Activated T-cell treated with anti-CD3 and anti-CD28 coated beads for 24 hours (primary cell): ENCODE data around the gene PTGR1.
A peak's percentile ranks its signal among the peaks of the same experiment; 100 is the strongest.
"Not testable (repeated sequence)": the region's sequence is repeated elsewhere in the genome, so short reads cannot be mapped to it uniquely, and the experiment has no call there.

Experiments
- DNase-seq: peaks from one replicate; pipeline ENCODE4 v3.0.0-alpha.2; 2020; ENCODE audit warnings: low read depth

PTGR1 gene

DNA sequence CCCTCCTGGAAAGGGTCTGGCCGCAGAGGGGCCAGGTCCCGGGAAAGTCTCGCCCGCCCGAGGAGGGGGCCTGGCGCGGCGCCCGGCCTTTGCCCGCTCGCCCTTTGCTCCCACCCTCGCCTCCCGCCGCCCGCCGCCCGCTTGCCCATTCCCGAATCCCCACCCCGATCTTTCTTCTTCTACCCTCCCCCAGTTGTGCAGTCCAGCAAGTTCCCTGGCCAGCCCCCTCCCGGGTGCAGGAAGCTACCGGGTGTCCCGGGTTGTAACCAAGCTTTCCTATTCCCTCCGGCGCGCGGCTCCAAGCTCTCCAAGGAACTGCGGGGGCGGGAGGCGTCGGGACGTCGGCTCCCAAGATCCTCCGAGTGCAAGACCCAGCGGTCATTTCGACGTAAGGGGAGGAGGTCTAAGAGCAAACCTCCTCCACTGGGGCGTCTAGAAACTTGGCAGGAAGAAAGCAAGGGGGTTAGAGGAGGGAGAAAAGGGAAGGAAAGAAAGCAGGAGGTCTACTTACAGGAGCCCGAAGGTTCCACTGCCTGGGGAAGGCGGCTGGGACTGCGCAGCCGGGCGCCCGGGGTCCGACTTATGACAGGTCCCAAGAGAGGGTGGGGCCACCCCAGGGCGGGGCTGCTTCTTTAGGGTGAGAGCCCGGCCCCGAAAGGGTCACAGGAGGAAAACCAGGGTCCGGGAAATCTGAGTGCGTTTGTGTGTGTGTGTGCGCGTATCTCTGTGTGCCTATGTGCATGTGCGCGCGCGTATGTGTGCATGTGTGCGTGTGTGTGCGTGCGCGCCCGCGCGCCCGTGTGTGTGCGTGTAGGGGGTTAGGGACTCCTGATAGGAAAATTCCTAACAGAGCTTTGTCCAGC lies at the start of gene PTGR1:
Gene PTGR1 (minus strand): TSS at position 556 of the 863 bp plus-strand sequence. CDS start 2,225 bp downstream, outside the sequence.
- no peak for DNase-seq

DNA sequence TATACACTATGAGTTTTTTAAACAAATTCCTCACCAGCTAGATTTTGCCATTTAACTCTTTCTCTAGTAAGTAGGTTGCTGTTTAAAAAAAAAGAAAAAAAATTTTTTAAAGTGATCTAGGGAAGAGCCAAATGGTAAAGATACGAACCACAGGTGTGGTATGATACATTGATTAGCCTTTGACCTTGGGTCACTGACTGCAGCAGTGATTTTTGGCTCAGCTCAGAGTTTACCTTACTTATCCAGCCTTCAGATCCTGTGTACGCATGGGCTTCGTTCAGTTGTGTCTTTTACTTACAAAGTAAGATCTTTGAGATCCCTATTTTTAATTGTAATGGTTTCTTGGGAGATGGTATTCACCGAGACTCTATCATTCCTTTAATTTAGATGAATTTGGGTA lies 49.6 kb upstream of the PTGR1 start:
- no peak for DNase-seq

DNA sequence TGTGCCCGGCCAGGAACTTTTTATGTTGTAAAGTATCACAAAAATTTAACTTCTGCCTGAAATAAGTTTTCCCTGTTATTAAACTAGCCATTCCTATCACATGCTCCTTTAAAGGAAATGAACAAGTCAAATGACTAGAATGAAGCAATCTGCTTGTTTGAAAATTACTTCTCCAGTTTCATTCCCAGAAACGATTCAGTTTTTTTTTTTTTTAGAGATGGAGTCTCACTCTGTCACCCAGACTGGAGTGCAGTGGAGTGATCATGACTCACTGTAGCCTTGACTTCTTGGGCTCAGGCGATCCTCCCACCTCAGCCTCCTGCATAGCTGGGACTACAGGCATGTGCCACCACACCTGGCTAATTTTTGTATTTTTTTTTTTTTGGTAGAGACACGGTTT lies 48.6 kb upstream of the PTGR1 start:
- DNase-seq, result no peak

DNA sequence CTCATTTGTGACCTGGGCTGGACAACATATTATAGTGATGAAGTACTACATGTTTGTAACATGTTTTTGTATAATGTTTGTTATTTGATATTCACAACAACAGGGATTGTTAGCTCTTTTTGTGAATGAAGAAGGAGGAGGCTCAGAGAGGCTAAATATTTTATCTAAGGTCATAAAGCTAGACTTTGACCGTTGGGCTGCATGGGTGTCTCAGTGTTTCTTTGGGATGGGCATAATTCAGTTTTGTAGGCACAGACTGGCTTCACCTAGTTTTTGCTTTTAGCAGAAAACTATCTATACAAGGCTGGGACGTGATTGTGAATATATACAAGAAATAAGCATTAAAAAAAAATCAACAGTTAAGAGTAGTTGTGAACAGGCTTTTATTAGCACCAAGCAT lies 47.0 kb upstream of the PTGR1 start:
- DNase-seq, result no peak

DNA sequence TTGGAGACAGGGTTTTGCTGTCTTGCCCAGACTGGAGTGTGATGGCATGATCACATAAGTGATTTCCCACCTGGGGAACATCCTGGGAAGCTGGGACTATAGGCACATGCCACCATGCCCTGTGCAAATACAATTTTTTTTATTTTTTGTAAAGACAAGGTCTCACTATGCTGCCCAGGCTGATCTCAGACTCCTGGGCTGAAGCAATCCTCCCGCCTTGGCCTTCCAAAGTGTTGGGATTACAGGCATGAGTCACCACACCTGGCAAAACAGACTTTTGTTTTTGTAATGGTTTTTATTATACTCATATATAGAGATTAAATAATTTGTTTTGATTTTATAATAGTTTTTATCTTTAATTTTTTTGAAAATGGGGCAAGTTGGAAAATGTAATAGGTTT lies 46.4 kb upstream of the PTGR1 start:
- no peak for DNase-seq

DNA sequence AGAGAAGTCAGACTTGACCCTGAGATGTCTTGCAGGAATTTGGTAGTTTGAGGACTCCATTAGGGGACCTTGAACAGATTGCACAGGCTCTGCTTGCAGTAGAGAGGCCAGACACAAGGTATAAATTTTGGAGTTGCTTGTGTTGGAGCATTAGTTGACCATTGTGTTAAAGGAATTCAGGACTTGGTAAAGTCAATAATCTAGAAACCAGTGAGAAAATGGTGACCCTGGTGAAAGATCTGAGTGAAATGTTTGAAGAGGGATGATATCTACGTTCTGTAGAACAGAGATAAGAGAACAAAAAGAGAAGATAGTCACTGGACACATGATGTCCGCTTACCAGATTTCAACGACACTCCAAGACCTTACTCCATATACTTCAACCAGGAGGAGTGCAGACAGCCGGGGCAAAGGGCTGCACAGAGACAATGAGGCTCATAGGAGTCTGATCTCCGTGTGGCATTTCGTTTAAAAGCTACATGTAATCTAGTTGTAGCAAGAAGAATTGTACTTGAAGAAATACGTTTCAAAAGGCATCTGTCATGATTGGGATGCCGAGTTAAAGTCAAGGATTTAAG lies 44.8 kb upstream of the PTGR1 start:
- no peak for DNase-seq

DNA sequence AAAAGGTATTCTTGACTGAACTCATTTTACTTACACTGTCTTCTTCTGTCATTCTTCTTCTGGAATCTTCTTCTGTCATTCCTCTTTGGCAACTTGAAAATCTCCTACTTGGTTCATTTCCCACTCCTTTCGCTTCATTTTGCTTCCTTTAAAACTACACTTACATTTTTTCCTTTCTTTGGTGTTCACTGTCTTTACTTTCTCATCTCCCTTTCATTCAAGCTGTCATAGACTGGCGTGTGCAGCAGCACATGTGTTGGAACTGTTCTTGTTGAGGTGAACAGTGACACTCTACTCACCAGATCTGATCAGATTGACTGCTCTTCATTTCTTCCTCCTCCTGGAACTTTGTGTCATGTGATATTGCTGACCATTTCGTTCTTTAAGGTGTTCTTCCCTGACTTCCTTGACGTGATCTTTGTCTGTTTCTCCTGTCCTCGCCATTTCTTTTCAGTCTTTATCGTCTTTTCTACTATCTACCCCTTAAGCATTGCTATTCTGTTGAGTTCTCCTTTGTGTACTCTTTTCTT lies 38.0 kb upstream of the PTGR1 start:
- DNase-seq, result no peak

DNA sequence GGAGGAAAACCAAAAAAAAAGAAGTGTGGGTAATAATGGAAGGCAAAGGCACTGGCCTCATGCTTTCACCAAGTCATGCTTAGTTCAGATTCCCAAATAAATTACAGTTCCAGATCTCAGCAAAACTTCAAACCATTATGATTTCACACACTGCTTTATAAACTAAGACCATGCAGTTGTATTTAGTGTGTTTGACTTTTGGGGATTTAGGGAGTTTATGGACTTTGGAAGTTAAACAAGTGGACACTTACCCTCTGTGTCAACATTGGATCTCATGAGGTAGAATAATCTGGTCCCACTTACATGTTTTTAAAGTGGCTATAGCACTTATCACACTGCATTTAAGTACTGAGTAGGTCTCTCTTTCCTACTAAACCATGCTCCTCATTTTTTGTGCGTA lies 35.4 kb upstream of the PTGR1 start:
- no peak for DNase-seq

DNA sequence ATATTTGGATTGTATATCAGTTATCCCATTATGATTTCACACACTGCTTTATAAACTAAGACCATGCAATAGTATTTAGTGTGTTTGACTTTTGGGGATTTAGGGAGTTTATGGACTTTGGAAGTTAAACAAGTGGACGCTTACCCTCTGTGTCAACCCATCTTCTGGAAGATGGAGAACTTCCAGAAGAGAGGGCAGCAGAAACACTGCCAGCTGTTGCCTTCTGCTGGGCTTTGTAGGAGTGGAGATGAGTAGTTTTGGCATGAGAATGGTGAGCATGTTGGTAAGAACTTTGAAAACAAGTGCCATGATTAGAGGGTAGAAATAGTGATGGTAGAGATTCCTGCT lies 33.9 kb upstream of the PTGR1 start:
- no peak for DNase-seq

DNA sequence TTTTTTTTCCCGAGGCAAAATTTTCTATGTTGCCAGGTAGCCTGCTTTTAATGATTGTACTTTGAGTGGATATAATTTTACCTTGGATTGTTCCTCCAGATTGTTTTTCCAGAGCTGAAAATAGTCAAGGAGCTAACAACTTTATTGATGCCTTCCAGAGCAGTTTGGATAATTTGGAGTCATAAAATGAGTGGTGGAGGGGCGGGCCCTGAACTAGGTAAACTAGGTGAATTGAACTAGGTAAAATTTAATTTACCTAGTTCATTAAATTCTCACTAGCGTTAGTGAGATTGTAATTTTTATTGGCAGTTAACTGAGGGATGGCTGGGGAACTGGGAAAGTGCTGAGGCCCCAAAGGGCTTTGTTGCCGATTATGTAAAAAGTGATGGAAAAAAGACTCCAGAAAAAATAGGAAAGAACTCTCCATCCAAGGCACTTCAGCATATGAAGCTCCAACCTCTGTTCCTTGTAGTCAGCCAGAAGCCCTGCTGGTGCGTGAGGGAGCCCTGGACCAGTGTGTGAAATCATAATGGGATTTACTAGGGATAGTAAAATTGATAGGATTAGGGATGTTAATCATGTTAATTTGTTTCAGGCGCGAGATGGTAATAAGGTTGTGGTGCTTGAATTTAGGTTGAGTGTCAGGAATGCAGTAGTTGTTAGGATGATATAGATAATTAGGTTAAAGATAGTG lies 33.4 kb upstream of the PTGR1 start:
- no peak for DNase-seq

DNA sequence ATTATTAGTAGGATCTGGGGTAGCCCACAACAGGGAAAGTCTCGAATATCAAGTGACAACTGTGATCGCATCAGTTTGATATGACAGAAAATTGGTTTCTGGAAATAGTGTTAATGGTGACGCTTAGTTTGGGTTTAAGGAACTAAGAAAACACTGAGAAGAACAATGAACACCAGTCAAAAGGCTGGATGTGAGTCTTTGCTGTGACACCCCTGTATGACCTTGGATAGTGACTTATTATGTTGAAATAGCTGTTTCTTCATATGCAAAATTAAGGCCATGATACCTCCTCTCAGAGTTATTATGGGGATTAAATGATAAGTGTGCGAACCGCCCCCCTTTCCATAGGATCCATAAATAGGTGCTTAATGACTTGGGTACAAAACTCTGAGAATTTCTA lies 32.6 kb upstream of the PTGR1 start:
- no peak for DNase-seq

DNA sequence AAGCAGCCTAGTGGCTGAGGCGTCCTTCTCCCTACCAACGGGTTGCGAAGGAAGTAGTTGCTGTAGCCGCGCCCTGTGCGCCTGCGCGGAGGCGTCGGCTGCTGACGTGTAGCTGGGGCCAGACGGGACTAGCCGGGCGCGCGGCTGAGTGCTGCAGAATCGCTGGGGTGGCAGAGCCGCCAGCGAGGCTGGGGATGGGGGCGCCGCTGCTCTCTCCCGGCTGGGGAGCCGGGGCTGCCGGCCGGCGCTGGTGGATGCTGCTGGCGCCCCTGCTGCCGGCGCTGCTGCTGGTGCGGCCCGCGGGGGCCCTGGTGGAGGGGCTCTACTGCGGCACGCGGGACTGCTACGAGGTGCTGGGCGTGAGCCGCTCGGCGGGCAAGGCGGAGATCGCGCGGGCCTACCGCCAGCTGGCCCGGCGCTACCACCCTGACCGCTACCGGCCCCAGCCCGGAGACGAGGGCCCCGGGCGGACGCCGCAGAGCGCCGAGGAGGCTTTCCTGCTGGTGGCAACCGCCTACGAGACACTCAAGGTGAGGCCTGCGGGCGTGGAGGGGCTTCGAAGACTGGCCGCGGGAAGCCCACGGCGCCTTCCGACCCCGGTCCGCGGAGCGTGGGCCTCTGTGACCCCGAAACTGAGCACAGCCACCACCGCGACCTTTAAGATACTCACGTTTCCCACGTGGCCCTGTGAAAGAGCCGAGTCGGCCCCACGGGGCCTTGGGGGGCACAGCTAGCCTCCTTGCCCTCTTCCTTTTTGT lies 31.9 kb upstream of the PTGR1 start, which contains the start of gene DNAJC25:
Gene DNAJC25 (plus strand): TSS at position 121 of the 758 bp plus-strand sequence. CDS start 74 bp downstream, at position 195.
- peak; percentile 94 for DNase-seq

DNA sequence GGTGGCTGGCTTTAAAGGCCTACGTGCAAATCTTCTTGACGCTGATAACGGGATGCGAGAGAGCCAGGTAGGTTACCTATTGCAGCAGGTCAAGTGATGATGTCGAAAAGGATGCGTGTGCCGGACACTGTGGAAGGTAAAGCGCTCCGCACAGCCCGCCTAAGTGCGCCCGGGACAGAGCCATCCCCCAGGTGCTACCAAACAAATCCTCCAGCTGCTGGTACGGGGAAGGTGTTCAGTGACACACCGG lies 31.4 kb upstream of the PTGR1 start:
- no peak for DNase-seq

DNA sequence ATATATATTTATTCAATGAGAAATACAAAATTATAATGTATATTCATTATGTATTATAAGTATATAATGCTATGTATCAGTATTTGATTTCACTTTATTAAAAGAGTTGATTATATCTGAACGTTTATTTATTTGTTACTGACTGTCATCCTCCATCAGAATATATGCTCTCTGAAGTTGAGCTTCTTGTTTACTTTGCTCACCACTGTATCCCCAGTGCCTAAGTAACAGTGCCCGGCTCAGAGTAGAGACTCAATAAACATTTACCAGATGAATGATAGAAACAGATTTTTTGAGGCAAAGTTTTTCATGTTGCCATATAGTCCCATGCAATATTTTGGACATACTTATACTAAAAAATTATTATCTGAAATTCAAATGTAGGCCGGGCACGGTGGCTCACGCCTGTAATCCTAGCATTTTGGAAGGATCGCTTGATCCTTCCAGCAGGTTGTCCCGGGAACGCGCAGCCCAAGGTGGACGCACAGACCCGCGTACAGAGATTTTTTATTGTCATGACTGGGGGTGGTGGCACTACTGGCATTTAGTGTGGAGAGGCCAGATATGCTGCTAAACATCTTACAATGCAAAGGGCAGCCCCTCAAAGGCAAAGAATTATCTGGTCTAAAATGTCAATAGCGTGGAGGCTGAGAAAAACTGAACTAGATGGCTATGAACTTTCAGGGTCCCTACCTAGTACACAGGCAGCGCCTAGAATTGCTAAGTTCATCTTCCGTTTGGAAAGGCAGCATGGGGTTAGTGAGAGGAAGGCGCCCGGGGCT lies 30.9 kb upstream of the PTGR1 start:
- DNase-seq, result no peak

DNA sequence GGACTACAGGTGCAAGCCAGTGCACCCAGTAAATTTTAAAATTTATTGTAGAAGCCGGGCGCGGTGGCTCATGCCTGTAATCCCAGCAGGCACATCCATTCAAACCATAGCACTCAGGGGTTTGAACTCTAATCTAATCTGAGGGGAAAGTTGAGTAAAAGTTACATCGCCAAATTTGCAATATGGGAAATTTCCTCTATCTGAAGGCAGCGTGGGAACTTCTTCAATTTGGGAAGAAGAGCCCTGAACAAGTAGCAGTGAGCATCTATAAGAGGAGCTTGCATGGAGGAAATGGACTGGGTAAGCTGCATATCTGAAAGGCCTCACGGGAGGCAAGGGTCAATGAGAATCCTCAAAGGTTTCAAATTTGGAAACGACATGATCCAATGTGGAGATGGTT lies 29.0 kb upstream of the PTGR1 start:
- DNase-seq, result no peak

DNA sequence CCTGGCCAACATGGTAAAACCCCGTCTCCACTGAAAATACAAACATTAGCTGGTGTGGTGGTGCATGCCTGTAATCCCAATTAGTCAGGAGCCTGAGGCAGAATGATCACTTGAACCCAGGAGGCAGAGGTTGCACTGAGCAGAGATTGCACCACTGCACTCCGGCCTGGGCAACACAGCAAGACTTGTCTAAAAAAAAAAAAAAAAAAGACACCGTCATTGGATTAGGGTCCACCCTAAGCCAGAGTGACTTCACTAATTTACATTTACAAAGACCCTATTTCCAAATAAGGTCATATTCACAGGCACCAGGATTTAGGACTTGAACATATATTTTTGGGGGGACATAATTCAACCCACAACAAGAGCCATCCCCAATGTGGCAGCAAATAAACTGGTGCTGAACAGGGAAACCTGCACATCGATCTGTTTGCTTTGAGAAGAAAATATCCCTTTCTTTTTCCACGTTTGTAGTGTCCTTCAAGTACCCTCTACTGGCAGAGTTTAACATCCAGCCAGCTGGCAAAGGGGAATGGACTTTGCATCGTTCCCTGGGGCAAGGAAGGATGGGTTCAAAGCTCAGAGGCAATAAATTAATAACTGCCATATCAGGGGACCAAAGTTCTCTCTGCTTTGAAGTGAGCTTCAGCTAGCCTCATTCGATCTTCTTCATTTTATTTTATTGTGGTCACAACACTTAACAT lies 28.0 kb upstream of the PTGR1 start:
- no peak for DNase-seq

DNA sequence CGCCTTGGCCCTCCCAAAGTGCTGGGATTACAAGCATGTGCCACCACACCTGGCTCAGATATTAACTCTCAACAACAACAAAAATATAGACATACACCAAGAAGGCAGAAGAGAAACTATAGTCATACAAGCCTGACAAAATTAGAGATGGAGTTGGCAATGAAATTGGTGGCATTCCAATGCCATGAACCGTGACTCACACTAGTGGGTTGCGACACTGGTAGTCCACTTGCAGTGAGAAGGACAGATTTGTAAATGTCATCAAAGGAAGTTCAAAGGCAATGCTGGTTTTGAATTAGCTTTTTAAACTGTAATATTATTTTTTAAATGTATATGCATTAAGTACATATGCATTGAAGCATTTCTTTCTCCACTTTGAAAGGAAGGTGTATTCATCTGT lies 23.2 kb upstream of the PTGR1 start:
- no peak for DNase-seq

DNA sequence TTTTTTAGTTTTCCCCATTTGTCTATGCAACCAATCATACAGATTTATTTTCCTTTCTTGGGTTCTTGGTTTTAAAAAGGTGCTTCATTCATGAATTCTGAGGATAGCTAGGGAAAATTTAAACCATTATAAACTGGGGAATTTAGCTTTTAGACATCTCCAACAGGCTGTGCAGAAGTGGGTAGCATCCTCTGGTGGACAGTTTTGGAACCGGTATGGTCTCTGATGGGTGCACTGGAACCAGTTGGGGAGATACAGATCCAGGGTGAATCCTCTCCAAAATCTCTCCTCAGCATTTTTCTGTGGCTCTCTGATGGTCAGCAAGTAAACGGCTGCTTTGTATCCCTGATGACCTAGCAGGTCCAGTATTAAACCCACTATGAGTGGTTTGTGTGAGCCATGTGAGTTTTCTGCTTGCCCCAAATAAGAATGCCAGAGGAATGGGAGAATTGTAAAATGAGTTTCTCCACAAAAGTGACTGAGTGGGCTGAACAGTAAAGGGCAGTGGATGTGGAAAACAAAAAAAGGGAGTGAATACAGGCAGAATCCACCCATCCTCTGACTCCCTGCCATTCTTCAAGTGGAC lies 22.5 kb upstream of the PTGR1 start:
- no peak for DNase-seq

DNA sequence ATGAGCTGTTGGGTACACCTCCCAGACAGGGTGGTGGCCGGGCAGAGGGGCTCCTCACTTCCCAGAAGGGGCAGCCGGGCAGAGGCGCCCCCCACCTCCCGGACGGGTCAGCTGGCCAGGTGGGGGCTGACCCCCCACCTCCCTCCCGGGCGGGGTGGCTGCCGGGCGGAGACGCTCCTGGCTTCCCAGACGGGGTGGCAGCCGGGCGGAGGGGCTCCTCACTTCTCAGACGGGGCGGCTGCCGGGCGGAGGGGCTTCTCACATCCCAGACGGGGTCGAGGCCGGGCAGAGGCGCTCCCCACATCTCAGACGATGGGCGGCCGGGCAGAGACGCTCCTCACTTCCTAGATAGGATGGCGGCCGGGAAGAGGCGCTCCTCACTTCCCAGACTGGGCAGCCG lies 17.9 kb upstream of the PTGR1 start:
- not testable (repeated sequence) for DNase-seq

DNA sequence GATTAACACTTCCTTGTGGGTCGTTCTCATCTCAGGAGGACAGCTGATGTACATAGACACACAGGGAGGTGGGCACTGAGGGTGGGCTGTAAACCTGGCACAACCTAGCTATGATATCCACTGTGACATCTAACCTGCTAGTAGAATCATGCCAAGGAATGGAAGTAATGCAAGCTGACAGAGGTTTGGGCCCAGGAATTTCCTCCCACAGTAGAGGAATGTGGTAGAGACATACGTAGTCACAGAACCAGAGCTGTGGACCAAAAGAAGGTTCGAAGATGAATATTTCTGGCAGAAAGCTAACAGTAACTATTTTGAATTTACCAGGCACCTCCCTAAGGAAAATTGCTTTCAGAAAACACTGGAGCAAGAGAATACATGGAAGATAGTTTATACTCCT lies 16.5 kb upstream of the PTGR1 start:
- DNase-seq, result no peak
